Ovary (tissue), 3 donors: ENCODE measurements around the gene MRPL48.

Experiments
- POLR2A ChIP-seq: fragments of 450-650 bp; IDR thresholded peaks from one replicate; pipeline ENCODE4 v1.6.1; 2017; ENCODE audit warnings: antibody characterized with exemption, mild to moderate bottlenecking, moderate library complexity
- TF ChIP-seq, protein P1 (sequence below), 3 donors: fragments of 450-650 bp in 2 of 3; fragments of 200-600 bp in 1 of 3; IDR thresholded peaks; one replicate each; pipeline versions ENCODE4 v1.5.1 to v1.8.0; 2016 to 2022; ENCODE audit warnings: antibody characterized with exemption in 3 of 3, mild to moderate bottlenecking in 1 of 3
- donor health status: DM: no; HTN: no; CAD: no.

DNA sequence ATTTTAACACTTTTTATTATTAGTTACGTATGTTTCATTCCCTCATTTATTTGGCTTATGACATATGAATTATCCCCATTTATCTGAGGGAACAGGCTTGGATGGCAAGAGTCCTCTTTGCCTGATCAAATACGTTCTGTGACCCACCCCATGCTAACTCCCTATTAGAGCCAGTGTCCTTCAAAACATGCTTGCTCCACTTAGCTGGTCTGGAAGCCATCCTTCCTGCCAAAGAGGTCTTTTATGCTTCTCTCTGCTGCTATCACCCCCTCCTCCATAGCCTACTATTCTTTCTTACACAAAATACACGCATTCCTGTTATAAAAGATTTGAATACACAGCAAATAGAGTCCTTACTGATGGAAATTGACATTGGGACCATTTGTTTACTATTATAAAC, 82.6 kb downstream of the MRPL48 start:
- TF ChIP-seq, protein P1, sequence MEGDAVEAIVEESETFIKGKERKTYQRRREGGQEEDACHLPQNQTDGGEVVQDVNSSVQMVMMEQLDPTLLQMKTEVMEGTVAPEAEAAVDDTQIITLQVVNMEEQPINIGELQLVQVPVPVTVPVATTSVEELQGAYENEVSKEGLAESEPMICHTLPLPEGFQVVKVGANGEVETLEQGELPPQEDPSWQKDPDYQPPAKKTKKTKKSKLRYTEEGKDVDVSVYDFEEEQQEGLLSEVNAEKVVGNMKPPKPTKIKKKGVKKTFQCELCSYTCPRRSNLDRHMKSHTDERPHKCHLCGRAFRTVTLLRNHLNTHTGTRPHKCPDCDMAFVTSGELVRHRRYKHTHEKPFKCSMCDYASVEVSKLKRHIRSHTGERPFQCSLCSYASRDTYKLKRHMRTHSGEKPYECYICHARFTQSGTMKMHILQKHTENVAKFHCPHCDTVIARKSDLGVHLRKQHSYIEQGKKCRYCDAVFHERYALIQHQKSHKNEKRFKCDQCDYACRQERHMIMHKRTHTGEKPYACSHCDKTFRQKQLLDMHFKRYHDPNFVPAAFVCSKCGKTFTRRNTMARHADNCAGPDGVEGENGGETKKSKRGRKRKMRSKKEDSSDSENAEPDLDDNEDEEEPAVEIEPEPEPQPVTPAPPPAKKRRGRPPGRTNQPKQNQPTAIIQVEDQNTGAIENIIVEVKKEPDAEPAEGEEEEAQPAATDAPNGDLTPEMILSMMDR (IDR thresholded peaks at IDR 0.05): no peak
- TF ChIP-seq POLR2A: no peak
